PC-3 (cell line): ENCODE results near the gene CLTCL1. TPM values are rescaled to one million over a fixed set of nuclear protein-coding genes. Genes with fewer than 3 reads are reported as not detected.

ENCODE experiments used
- ATAC-seq: fragments of 200-7000 bp; cut with Tn5 transposase; 2 replicates; pipeline ENCODE4 v1.9.1; 2020; ENCODE audit warnings: mild to moderate bottlenecking, moderate library complexity
- BruUV-seq: library from RNA; stranded (reverse); fragments of 400-500 nt; replicated peaks from 2 replicates; lab custom pipeline; 2021; lab: Mats Ljungman, UMichigan
- CTCF ChIA-PET: fragments of 300-600 bp; sonication (Branson Sonifier 250); formaldehyde crosslinking; loops from one replicate; lab custom pipeline; 2022; ENCODE audit warnings: antibody characterized with exemption; lab: Charles Lee
- POLR2A ChIA-PET: fragments of 300-600 bp; sonication (Branson Sonifier 250); formaldehyde crosslinking; loops from one replicate; lab custom pipeline; 2022; ENCODE audit warnings: antibody characterized with exemption; ENCODE audit not compliant: unreplicated experiment; lab: Charles Lee
- DNase-seq: peaks from one replicate; pipeline ENCODE4 v3.0.0-alpha.2; 2015
- H2AFZ ChIP-seq: fragments of 300-600 bp; sonication (generic); 2 replicates; pipeline ENCODE4 v1.6.0; 2016; ENCODE audit warnings: antibody characterized with exemption, low read length
- H3F3A ChIP-seq: fragments of 300-600 bp; sonication (generic); one replicate; pipeline ENCODE4 v1.6.0; 2017; ENCODE audit warnings: antibody characterized with exemption, low read length, control low read depth, mild to moderate bottlenecking; ENCODE audit not compliant: unreplicated experiment
- H3K27ac ChIP-seq: fragments of 300-600 bp; sonication (generic); 2 replicates; pipeline ENCODE4 v1.5.1; 2016; ENCODE audit warnings: mild to moderate bottlenecking, low read length
- H3K27me3 ChIP-seq: fragments of 300-600 bp; sonication (generic); 2 replicates; pipeline ENCODE4 v1.6.1; 2016; ENCODE audit warnings: low read length, mixed read lengths
- H3K36me3 ChIP-seq: fragments of 300-600 bp; sonication (generic); 2 replicates; pipeline ENCODE4 v1.6.1; 2016; ENCODE audit warnings: low read depth, mixed run types, low read length, mixed read lengths
- H3K4me1 ChIP-seq: fragments of 300-600 bp; sonication (generic); 2 replicates; pipeline ENCODE4 v1.5.1; 2016; ENCODE audit warnings: low read length; ENCODE audit not compliant: insufficient read depth
- H3K4me2 ChIP-seq: fragments of 300-600 bp; sonication (generic); 2 replicates; pipeline ENCODE4 v1.6.0; 2016; ENCODE audit warnings: low read length
- H3K4me3 ChIP-seq: fragments of 300-600 bp; sonication (generic); 2 replicates; pipeline ENCODE4 v1.5.1; 2016; ENCODE audit warnings: mild to moderate bottlenecking, low read length, mixed read lengths
- H3K79me2 ChIP-seq: fragments of 300-600 bp; sonication (generic); 2 replicates; pipeline ENCODE4 v1.6.1; 2017; ENCODE audit warnings: low read length, mixed read lengths
- H3K9ac ChIP-seq: fragments of 300-600 bp; sonication (generic); 2 replicates; pipeline ENCODE4 v1.6.0; 2016; ENCODE audit warnings: mild to moderate bottlenecking, low read length
- H3K9me2 ChIP-seq: fragments of 300-600 bp; sonication (generic); replicated peaks from 2 replicates; pipeline ENCODE4 v1.6.1; 2016; ENCODE audit warnings: mixed run types, low read length, mixed read lengths
- H3K9me3 ChIP-seq: fragments of 300-600 bp; sonication (generic); 2 replicates; pipeline ENCODE4 v1.6.1; 2016; ENCODE audit warnings: low read length, mixed read lengths
- H4K20me1 ChIP-seq: fragments of 300-600 bp; sonication (generic); 2 replicates; pipeline ENCODE4 v1.6.1; 2016; ENCODE audit warnings: low read length, mixed read lengths
- EZH2 ChIP-seq: fragments of 300-600 bp; sonication (generic); IDR thresholded peaks from one replicate; pipeline ENCODE4 v1.6.1; 2017; ENCODE audit warnings: antibody characterized with exemption, mild to moderate bottlenecking, low read length; ENCODE audit not compliant: unreplicated experiment
- EZH2phosphoT487 ChIP-seq: fragments of 300-600 bp; sonication (generic); IDR thresholded peaks from 2 replicates; pipeline ENCODE4 v1.6.1; 2018; ENCODE audit warnings: mild to moderate bottlenecking, antibody characterized with exemption, low read length, borderline replicate concordance
- intact Hi-C: fragments of 100-400 bp; cut with micrococcal nuclease; formaldehyde crosslinking; loops from 2 replicates; pipeline ENCODE4 v1.9.0; 2023
- total RNA-seq: library from RNA; depleted of rRNA; stranded (reverse); fragments of >200 nt; gene quantifications from 2 replicates; pipeline ENCODE4 v1.2.3, GENCODE V29; 2014
- TF ChIP-seq, protein P1 (sequence below): fragments of 300-600 bp; sonication (generic); conservative IDR thresholded peaks from 2 replicates; pipeline ENCODE4 v1.5.1; 2017; ENCODE audit warnings: antibody characterized with exemption, low read depth, mild to moderate bottlenecking, low read length

The CLTCL1 gene
- total RNA-seq, 1 experiment from 2014 or later = 5.5 TPM

DNA sequence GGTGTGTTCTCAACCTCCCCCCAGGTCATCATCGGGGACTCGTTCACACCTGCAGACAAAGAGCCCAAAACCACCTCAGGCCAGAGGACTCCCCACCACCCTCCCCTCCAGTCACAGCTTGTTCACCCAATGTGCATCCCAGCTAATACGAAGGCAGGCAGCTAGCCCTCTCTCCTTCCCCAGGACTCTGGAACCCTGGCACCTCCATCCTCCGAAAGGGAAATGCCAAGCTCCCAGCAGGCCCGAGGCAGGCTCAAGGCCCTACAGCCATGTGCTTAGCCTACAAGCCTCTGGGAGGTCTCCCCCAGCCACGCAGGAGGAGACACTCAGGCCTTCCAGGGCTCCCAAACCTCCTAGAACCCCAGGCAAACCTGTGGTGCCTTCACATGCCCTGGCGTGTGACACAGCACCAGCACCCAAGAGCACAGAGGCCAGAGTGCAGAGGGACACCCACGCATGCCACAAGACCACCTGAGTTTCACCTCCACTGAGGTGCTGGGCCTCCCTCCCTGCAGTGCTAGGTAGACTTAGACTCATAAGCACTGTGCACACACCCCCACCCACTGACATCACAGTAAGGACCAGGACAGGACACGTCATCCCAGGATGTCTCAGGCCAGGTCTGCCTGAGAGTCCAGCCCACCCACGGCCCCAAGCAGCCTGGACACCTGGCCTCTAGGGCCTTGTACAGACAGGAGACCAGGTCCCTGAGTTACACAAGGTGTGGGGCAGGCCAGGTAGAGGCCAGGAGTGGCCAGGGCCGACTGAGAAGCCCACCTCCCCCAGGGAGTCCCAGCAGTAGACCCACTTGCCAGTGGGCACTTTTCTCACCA lies 153.9 kb downstream of the CLTCL1 start:
- no peaks in the 10 kb centered on the region for H3K9me2 ChIP-seq
- no peaks in the 10 kb centered on the region for H3K27me3 ChIP-seq
- no peak for ATAC-seq
- no peak overlapping the region for H3K4me3 ChIP-seq
- H3F3A ChIP-seq = no peaks in the 10 kb centered on the region
- peaks cover 6% of the 10 kb centered on the region; the same call in 1 of the 2 replicates for H3K36me3 ChIP-seq
- intact Hi-C loops = no loop called here
- H3K4me1 ChIP-seq = no peaks in the 10 kb centered on the region
- H3K27ac ChIP-seq = no peak overlapping the region
- DNase-seq = no peak
- H2AFZ ChIP-seq = no peak overlapping the region
- no TSS peak for BruUV-seq
- no peaks in the 10 kb centered on the region for H3K9me3 ChIP-seq
- H4K20me1 ChIP-seq = no peaks in the 10 kb centered on the region
- no peak overlapping the region for H3K9ac ChIP-seq
- no peak for TF ChIP-seq EZH2phosphoT487
- TF ChIP-seq EZH2 = no peak
- TF ChIP-seq, protein P1, sequence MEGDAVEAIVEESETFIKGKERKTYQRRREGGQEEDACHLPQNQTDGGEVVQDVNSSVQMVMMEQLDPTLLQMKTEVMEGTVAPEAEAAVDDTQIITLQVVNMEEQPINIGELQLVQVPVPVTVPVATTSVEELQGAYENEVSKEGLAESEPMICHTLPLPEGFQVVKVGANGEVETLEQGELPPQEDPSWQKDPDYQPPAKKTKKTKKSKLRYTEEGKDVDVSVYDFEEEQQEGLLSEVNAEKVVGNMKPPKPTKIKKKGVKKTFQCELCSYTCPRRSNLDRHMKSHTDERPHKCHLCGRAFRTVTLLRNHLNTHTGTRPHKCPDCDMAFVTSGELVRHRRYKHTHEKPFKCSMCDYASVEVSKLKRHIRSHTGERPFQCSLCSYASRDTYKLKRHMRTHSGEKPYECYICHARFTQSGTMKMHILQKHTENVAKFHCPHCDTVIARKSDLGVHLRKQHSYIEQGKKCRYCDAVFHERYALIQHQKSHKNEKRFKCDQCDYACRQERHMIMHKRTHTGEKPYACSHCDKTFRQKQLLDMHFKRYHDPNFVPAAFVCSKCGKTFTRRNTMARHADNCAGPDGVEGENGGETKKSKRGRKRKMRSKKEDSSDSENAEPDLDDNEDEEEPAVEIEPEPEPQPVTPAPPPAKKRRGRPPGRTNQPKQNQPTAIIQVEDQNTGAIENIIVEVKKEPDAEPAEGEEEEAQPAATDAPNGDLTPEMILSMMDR = no peak
- H3K4me2 ChIP-seq = no peak overlapping the region
- H3K79me2 ChIP-seq = peaks cover 3% of the 10 kb centered on the region; the same call in 1 of the 2 replicates
- POLR2A ChIA-PET = no interaction called here
- CTCF ChIA-PET = no interaction called here

DNA sequence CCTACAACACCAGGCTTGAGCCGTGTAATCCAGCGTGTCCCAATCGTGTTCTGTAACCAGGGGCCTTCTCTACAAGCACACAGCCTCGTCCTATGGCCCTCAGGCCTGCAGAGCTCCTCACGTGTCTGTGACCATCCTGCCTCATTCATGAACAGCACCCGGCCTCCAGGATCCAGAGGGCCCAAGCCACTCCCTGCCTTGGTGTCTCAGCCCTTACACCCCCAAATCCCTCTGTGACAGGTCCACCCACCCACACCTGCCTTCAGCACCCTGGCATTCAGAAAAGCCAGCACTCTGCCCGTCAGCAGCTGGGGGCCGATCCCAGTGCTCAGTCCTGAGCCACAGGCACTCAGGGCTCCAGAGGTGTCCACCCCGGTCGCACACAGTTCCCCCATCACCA lies 154.6 kb downstream of the CLTCL1 start:
- ChIA-PET POLR2A (no interaction called here), CTCF (no interaction called here)
- BruUV-seq = no TSS peak
- Histone ChIP-seq H3K27ac (no peak overlapping the region), H3K79me2 (no peaks in the 10 kb centered on the region), H3K4me3 (no peak overlapping the region), H4K20me1 (no peaks in the 10 kb centered on the region), H3K9me3 (no peaks in the 10 kb centered on the region), H3K9me2 (no peaks in the 10 kb centered on the region), H3K27me3 (no peaks in the 10 kb centered on the region), H3K4me2 (no peak overlapping the region), H2AFZ (no peak overlapping the region), H3K36me3 (no peaks in the 10 kb centered on the region; the same call in 1 of the 2 replicates), H3K9ac (no peak overlapping the region), H3F3A (no peaks in the 10 kb centered on the region), H3K4me1 (no peaks in the 10 kb centered on the region)
- DNase-seq (no peak), ATAC-seq (no peak)
- intact Hi-C loops = no loop called here
- TF ChIP-seq, protein P1 = no peak
- no peak for TF ChIP-seq EZH2
- no peak for TF ChIP-seq EZH2phosphoT487

DNA sequence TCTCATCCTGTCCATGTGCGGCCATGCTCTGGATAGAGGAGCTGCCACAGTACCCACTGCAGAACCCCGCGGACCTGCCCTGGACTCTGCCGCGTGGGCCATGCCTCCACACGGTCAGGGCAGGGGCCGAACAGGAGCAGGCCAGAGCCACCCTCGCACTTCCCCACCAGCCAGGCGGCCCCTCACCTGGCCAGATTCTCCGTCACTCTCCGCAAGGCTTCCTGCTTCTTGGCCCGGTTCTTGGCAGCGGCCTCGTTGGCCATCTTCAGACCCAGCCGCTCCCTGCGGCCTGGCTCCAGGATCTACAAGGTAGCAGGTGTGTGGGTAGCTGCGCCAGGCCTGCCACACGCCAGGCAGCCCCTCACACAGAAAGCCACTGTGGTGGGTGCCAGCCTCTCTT lies 156.6 kb downstream of the CLTCL1 start:
- Histone ChIP-seq H3K4me1 (no peaks in the 10 kb centered on the region), H3K79me2 (no peaks in the 10 kb centered on the region), H3K4me3 (no peak overlapping the region), H3K27me3 (no peaks in the 10 kb centered on the region), H3K36me3 (no peaks in the 10 kb centered on the region; the same call in 1 of the 2 replicates), H3K9me3 (no peaks in the 10 kb centered on the region), H3K9me2 (no peaks in the 10 kb centered on the region), H3K27ac (no peak overlapping the region), H2AFZ (no peak overlapping the region), H3K4me2 (no peak overlapping the region), H4K20me1 (no peaks in the 10 kb centered on the region), H3F3A (no peaks in the 10 kb centered on the region), H3K9ac (no peak overlapping the region)
- no peak for DNase-seq
- TF ChIP-seq EZH2 = no peak
- no peak for TF ChIP-seq EZH2phosphoT487
- TF ChIP-seq, protein P1 = no peak
- no peak for ATAC-seq
- no TSS peak for BruUV-seq
- POLR2A ChIA-PET = no interaction called here
- CTCF ChIA-PET = no interaction called here
- intact Hi-C loops = no loop called here
